Measurements from ENCODE around the gene NNAT.
"Not testable (repeated sequence)": the region's sequence is repeated elsewhere in the genome, so short reads cannot be mapped to it uniquely, and the experiment has no call there.

Gene NNAT

GRCh38 chr20:37521061-37521771 lies at the start of gene NNAT:
Gene NNAT (plus strand): TSS chr20:37521250. CDS start chr20:37521332, 82 bp downstream.
- DNase-seq: no peak

GRCh38 chr20:37471741-37472235 lies 49.3 kb upstream of the NNAT start:
- no peak for DNase-seq

DNA sequence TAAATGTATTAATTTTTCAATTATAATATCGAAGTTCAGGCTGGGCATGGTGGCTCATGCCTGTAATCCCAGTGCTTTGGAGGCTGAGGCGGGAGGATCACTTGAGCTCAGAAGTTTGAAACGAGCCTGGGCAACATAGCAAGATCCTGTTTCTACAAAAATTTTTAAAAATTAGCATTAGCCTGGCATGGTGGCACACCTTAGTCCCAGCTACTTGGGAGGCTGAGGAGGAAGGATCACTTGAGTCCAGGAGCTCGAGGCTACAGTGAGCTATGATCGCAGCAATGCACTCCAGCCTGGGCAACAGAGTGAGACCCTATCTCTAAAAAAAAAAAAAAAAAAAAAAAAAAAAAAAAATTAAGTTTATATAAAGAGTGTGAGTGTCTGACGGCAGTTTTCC lies 48.6 kb upstream of the NNAT start:
- not testable (repeated sequence) for DNase-seq

DNA sequence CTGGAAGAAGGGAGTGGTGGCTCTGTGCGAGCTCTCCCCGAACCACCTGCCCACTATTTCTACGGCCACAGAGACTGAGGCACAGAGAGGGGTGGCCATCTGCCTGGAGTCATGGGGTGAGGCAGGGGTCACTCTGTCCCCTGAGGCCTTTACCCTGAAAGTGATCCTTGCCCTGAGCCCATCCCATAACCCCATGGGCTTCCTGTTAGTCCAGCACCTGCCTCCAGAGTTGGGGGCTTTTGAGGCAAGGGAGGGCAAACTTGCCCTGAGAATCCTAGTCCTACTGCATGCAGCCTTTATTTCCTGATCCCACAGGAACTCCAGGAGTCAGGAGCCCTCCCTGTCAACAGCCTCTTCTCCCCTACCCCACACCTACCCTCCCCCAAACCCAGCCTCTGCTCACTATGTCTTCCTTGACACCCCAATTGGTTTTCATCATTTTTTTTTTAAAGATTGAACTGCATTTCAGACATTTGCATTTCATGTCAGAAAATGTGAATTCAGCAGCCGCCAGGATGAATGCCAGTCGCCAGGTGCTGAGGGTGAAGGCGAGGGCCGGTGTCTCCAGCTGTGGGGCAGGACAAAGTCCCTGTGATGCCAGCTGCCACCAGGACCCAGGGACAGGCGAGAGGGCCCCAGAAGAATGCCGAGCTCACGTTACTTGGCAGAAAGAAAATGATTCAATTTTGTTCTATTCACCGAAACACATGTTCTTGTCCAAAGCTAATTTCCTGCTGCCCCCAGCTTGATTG lies 47.6 kb upstream of the NNAT start:
- DNase-seq: no peak

GRCh38 chr20:37474386-37474785 lies 46.7 kb upstream of the NNAT start:
- DNase-seq: no peak

- DNase-seq: peak; percentile 8
These were observed 45.8 kb upstream of the NNAT start for GRCh38 chr20:37475252-37475651.

GRCh38 chr20:37477041-37477440 lies 44.0 kb upstream of the NNAT start:
- DNase-seq: no peak

GRCh38 chr20:37479266-37479665 lies 41.8 kb upstream of the NNAT start:
- no peak for DNase-seq

DNA sequence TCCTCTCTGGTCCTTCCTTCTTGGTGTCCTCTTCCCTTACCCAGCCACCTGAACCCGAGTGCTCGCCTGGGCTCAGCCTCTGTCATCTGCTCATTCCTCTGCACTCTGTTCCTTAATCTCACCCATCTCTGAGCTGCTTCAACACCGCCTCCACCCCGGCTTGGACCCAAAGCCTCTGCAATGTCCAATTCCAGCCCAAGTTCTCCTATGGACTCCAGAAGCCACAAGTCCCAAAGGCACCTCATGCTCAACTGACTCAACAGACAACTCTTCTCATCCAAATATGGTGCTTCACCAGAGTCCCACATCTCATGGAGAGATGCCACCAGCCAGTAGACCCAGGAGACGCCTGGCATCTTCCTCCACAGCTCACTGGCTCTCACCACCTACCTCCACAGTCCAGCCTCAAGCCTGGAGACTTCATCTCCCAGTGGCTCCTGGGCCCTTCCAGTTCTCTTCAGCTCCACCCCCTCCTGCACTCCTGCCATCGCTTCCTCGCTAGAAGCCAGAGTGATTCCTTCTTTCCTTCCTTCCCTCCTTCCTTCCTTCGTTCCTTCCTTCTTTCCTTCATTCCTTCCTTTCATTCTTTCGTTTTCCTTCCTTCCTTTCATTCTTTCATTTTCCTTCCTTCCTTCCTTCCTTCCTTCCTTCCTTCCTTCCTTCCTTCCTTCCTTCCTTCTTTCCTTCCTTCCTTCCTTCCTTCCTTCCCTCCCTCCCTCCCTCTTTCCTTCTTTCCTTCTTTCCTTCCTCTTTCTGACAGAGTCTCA lies 40.9 kb upstream of the NNAT start:
- DNase-seq: no peak

DNA sequence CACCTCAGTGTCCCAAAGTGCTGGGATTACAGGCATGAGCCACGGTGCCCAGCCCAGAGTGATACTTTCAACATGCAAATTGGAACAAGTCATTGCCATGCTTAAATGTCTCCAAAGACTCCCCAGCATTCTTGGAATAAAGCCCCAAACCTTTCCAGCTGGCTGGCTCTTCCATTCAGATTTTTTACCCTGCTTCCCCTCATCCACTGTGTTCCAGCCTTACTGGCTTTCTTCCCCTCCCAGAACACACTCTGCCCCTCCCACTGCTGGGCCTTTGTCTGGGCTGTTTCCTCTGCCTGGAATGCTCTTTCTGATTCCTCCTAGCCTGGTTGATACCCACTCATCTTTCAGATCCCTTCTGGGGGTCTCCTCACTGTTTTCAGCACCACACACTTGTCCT lies 40.1 kb upstream of the NNAT start:
- DNase-seq: peak; percentile 25

GRCh38 chr20:37481610-37482009 lies 39.4 kb upstream of the NNAT start:
- no peak for DNase-seq

DNA sequence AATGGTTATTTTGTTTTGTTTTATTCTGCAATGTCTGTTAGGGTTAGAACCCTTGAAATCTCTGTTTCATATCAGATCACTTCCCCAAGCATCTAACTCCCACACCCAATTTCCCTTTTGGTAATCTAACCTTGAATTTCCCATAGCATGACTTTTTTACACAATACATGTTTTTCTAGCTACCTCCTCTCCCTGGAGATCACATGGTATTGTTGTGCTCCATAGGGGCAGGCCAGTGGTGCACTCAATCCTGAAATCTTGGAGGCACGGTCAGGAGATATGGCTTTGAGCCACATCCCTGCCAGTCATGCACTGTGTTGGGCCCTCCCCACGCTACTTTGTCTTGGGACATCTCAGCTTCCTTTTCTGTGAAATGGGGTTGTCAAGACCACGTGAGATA lies 36.7 kb upstream of the NNAT start:
- DNase-seq: no peak

DNA sequence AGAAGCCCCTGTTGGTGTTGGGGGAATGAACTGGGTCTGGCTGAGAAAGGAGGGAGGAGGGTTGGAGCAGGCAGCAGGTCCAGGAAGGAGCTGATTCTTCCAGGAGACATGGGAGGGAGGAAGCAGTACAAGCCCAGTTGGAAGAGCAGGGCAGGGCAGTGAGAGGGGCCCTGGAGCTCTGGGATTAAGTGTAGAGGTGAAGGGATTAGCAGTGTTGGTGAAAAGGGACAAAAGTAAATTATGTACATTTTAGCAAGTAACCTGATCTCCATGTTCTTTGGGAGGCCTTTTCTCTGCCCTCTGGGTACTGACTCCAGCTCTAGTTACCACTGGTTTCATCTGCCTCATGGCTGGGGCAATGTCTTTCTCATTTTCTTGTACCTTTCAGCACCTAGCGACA lies 34.8 kb upstream of the NNAT start:
- DNase-seq: not testable (repeated sequence)

GRCh38 chr20:37490663-37491350 lies 30.2 kb upstream of the NNAT start:
- no peak for DNase-seq

DNA sequence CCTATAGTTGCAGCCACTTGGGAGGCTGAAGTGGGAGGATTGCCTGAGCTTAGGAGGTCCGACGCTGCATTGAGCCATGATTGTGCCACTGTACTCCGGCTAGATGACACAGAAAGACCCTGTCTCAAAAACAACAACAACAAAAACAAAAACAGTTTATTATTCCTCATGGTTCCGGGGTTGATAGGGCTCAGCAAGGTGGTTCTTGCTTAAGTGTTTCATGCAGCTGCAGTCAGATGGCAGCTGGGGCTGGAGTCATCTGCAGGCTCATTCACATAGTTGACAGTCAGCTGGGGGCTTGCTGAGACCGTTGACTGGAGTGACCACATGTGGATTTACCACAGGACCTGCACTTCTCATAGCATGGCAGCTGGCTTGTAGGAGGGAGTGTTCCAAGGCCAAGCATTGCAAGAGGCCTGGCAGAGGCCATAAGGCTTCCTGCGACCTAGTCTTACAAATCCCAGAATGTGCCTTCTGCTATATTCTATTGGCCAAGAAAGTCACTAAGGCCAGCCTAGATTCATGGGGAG lies 28.9 kb upstream of the NNAT start:
- no peak for DNase-seq

GRCh38 chr20:37492945-37493344 lies 28.1 kb upstream of the NNAT start:
- no peak for DNase-seq

- no peak for DNase-seq
These were observed 26.7 kb upstream of the NNAT start for GRCh38 chr20:37494301-37494700.

DNA sequence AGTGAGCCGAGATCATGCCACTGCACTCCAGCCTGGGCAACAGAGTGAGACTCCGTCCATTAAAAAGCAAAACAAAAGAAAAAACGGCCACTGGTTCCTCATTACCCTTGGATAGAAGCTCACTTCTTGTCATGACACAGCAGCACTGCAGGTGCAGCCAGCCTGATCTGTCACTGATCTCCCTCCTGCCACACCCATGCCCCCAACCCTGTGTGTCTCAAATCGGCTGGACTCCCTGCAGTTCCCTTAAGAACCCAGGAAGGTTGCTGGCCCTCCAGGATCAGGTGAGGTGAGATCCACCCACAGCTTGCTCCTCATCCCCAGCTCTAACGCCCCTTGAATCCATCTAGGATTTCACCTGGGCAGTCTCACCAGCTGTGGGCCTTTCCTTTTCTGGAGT lies 26.3 kb upstream of the NNAT start:
- no peak for DNase-seq

- DNase-seq: no peak
These were observed 22.9 kb upstream of the NNAT start for GRCh38 chr20:37498066-37498665.

DNA sequence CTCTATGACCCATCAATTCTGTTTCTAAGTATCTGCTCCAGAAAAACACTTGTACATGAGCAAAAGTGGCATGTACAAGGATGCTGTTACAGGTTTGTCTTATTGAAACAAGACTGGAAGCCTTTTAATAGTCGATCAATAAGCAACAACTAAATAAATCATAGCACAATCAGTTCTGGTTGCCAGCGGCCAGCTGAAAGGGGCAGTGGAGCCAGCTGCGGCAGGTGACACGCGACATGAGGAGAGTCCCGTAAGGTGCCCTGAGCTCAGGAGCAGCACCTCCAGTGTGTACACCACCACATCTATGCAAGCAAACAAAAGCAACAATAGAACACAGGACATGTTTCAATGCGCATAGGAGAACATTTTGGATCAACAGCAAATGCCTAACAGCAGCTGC lies 20.7 kb upstream of the NNAT start:
- DNase-seq: no peak

- no peak for DNase-seq
These were observed 19.1 kb upstream of the NNAT start for GRCh38 chr20:37501940-37502339.

GRCh38 chr20:37502654-37503053 lies 18.4 kb upstream of the NNAT start:
- DNase-seq: no peak

Data from midbrain (tissue), 1 donor.